Globus pallidus (tissue), 1 donor: Measurements from ENCODE around the gene FBF1.

Source experiments
- DNase-seq: peaks from one replicate; pipeline ENCODE4 v3.0.0-alpha.2; 2015; ENCODE audit warnings: low spot score

Gene FBF1

GRCh38 chr17:75917141-75917916 is 23.5 kb downstream of the FBF1 start:
- DNase-seq: no peak

- DNase-seq: no peak
Observed at GRCh38 chr17:75915268-75915667, 25.6 kb downstream of the FBF1 start.

GRCh38 chr17:75914643-75915267 is 26.1 kb downstream of the FBF1 start:
- no peak for DNase-seq

DNA sequence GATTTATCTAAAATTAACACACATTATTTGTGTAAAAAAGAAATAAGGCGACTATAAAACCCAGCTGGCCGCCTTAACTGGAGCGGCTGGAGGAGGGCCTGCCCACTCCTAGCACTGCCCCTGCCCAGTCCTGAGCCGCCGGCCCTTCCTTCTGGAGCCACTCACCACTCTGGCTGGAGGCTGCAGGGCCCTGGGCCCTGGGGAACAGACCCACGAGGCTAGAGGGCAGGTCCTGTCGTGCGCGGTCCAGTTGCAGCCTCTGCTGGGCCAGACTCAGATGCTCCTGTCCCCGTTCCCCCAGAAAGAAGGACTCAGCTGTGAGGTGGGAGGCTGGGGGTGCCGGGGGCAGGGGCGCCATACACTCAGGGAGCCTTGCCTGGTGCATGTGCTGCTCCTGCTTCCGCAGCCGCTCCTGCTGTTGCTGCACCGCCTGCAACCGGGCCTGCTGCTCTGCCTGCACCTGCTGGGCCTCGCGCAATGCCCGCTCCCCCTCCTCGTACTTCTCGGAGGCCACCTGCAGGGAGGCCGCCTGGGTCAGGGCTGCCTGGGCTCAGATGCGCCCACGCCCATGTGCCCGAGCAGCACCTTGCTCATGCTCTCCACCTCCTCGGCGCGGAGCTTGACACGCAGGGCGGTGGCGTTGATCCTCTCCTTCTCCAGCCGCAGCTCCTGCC is 27.2 kb downstream of the FBF1 start:
- no peak for DNase-seq

- DNase-seq: no peak
Observed at GRCh38 chr17:75910699-75911098, 30.1 kb downstream of the FBF1 start.

- DNase-seq: no peak
Observed at GRCh38 chr17:75909812-75910274, 31.0 kb downstream of the FBF1 start.

GRCh38 chr17:75909051-75909811 is 31.6 kb downstream of the FBF1 start:
- no peak for DNase-seq

GRCh38 chr17:75908201-75908600 is 32.6 kb downstream of the FBF1 start:
- no peak for DNase-seq

GRCh38 chr17:75906143-75906884 is 34.5 kb downstream of the FBF1 start:
- no peak for DNase-seq

GRCh38 chr17:75904749-75905521 is 35.9 kb downstream of the FBF1 start, which contains the start of gene MRPL38:
TSS of gene MRPL38 (minus strand) at chr17:75904884. CDS start at chr17:75904875, 9 bp downstream.
- peak; percentile 83 for DNase-seq

GRCh38 chr17:75902406-75902805 is 38.4 kb downstream of the FBF1 start:
- DNase-seq: no peak

- DNase-seq: no peak
Observed at GRCh38 chr17:75901727-75902126, 39.1 kb downstream of the FBF1 start.

DNA sequence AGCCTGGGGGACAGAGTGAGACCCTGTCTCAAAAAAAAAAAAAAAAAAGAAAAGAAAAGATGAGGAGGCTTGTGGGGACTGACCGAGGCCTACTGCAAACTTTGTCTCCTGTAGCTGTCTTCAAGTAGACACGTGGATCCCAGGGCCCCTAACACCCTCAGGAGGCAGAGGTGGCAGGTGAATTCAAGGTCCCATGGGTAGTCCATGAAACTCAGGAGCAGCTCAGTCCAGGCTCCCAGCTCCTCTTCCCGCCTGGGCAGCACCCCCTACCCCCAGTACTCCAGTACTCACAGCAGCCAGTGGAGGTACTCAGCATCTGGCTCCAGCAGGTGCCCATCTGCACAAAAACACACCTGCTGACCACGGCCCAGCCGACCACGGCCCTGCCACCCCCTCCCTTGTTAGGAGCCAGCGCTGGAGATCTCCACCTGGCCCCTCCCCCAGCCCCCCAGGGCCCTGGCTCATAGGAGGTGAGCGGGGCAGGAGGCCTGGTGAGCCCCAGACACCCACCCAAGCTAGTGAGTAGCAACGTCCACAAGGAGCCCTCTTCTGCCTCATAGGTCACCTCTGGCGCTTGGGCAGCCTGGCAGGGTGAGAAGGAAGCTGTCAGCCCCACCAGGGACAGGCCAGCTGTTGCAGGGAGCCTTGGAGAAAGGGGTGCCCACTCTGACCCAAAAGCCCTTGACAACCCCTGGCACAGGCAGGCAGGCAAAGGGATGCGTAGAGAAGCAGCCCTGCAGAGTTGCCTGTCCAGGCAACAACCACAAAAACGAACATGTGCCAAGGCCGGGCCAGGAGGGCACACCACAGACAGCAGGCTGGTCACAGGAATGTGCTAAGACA is 39.9 kb downstream of the FBF1 start:
- DNase-seq: no peak

- no peak for DNase-seq
Observed at GRCh38 chr17:75899767-75900468, 40.9 kb downstream of the FBF1 start.

DNA sequence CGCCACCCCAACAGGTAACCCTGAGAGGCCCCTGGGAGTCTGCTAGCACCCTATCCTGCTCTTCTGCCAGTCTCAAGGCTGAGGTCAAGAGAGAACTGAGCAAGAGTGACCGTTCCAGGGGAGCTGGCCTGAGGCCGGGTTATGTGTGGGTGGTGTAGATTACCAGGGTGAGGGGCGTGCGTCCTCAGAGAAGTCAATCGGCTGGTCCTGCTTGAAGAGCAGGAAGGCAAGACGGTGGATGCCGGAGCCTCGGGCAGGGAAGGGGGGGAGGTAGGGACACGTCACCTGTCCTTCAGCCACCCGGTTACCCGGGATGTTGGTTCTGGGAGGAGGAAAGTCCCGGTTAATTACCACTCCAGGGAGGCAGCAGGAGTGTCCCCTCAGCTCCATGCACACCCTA is 41.5 kb downstream of the FBF1 start:
- DNase-seq: no peak

DNA sequence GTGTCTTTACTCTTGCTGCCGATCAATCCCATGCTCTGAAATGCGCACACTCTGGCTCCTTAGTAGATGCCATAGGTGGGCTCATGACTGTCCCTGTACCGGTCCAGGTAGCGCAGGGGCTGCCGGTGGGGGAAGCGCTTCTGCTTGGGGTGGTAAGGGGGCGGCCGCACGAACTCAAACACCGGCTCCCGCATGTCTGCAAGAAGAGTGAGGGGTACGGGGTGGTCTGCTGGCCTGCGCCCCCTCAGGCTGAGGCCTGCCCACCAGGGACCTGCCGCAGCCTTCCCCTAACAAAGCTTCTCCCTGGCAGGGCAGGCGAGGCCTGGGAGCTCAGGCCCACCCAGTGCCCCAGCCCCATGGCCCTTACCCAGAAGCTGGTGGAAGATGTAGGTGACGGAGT is 42.1 kb downstream of the FBF1 start:
- DNase-seq: no peak

- DNase-seq: no peak
Observed at GRCh38 chr17:75898065-75898464, 42.8 kb downstream of the FBF1 start.

DNA sequence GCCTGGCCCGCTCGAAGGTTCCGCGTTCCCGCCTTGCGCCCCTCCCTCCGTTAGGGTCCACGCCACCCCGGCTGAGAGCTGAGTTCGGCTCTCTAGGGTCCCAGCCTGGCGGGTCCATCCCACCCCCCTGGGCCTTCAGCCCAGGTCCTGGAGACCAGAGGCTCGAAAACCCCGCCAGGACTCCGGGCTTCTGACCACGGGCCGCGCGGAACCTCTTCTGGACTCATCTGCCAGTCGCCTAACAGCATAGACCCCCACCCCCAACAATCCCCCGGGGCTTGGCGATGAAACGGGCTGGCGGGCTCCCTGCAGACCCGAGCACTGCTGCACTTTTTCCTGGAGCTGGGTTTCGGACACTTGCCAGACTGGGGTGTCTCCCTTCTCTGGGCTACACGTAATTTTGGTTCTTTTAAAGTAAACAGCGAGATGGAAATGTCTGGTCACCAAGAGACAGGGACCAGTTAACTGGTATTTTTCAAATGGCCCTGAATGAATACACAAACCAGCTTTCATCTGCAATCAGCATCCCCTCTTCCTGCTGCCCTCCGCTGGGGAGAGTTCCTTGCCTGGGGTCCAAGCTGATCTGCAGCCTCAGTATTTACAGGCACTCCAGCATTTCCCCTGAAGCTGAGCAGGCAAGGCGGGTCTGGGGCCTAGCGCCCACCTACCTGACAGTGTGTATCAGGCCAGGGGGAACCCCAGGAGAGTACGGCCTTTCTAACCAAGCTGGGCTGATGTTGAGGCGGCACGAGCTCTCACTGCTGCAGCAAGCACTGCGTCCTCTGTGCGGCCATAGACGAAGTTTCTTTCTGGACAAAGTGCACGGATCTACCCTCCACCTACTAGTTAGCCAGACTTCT is 43.5 kb downstream of the FBF1 start:
- no peak for DNase-seq
